Parathyroid adenoma (tissue), 2 donors: ENCODE measurements around the gene ADCK2.
"Not testable (repeated sequence)": the region's sequence is repeated elsewhere in the genome, so short reads cannot be mapped to it uniquely, and the experiment has no call there.

Experiments
- H2AFZ ChIP-seq: fragments of 300-600 bp; sonication (generic); one replicate; pipeline ENCODE4 v1.7.0; 2017; ENCODE audit warnings: antibody characterized with exemption, mild to moderate bottlenecking
- H3K27ac ChIP-seq: fragments of 300-600 bp; sonication (generic); one replicate; pipeline ENCODE4 v1.7.0; 2017
- H3K27me3 ChIP-seq: fragments of 300-600 bp; sonication (generic); one replicate; pipeline ENCODE4 v1.7.0; 2017; ENCODE audit warnings: low read length; ENCODE audit not compliant: control insufficient read depth, insufficient read depth
- H3K36me3 ChIP-seq: fragments of 300-600 bp; sonication (generic); one replicate; pipeline ENCODE4 v1.7.0; 2017; ENCODE audit warnings: low read length; ENCODE audit not compliant: control insufficient read depth, insufficient read depth
- H3K4me1 ChIP-seq: fragments of 300-600 bp; sonication (generic); one replicate; pipeline ENCODE4 v1.7.0; 2017; ENCODE audit warnings: control low read depth
- H3K4me2 ChIP-seq: fragments of 300-600 bp; sonication (generic); one replicate; pipeline ENCODE4 v1.7.0; 2017; ENCODE audit warnings: low read length
- H3K4me3 ChIP-seq: fragments of 300-600 bp; sonication (generic); one replicate; pipeline ENCODE4 v1.7.0; 2017; ENCODE audit warnings: low read depth, low read length
- H3K79me2 ChIP-seq: fragments of 300-600 bp; sonication (generic); one replicate; pipeline ENCODE4 v1.7.0; 2017; ENCODE audit warnings: control low read depth
- H3K9ac ChIP-seq: fragments of 300-600 bp; sonication (generic); one replicate; pipeline ENCODE4 v1.7.0; 2017; ENCODE audit warnings: mild to moderate bottlenecking
- H3K9me3 ChIP-seq: fragments of 300-600 bp; sonication (generic); one replicate; pipeline ENCODE4 v1.7.0; 2017; ENCODE audit warnings: low read length; ENCODE audit not compliant: control insufficient read depth
- TF ChIP-seq, protein P1 (sequence below): fragments of 300-600 bp; sonication (generic); IDR thresholded peaks from one replicate; pipeline ENCODE4 v1.7.0; 2017; ENCODE audit warnings: antibody characterized with exemption, mild to moderate bottlenecking
- donor health status: primary hyperparathyroidism.

Gene ADCK2

DNA sequence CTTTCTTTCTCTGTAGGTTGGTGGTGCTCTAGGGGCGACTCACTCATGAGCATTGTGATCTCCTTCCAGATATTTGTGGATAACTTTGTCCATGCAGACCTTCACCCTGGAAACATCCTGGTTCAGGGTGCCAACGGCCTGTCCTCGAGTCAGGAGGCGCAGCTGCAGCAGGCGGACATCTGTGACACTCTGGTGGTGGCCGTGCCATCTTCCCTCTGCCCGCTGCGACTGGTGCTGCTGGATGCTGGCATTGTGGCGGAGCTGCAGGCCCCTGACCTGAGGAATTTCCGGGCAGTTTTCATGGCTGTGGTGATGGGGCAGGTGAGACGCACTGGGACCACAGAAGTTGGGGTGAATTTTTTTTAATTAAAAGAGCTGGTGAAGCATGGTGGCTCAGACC, 14.2 kb downstream of the ADCK2 start:
- TF ChIP-seq, protein P1, sequence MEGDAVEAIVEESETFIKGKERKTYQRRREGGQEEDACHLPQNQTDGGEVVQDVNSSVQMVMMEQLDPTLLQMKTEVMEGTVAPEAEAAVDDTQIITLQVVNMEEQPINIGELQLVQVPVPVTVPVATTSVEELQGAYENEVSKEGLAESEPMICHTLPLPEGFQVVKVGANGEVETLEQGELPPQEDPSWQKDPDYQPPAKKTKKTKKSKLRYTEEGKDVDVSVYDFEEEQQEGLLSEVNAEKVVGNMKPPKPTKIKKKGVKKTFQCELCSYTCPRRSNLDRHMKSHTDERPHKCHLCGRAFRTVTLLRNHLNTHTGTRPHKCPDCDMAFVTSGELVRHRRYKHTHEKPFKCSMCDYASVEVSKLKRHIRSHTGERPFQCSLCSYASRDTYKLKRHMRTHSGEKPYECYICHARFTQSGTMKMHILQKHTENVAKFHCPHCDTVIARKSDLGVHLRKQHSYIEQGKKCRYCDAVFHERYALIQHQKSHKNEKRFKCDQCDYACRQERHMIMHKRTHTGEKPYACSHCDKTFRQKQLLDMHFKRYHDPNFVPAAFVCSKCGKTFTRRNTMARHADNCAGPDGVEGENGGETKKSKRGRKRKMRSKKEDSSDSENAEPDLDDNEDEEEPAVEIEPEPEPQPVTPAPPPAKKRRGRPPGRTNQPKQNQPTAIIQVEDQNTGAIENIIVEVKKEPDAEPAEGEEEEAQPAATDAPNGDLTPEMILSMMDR = no peak
- H3K4me3 ChIP-seq = no peak overlapping the region
- no peaks in the 10 kb centered on the region for H3K36me3 ChIP-seq
- no peak overlapping the region for H2AFZ ChIP-seq
- no peaks in the 10 kb centered on the region for H3K9me3 ChIP-seq
- H3K27me3 ChIP-seq = no peaks in the 10 kb centered on the region
- H3K79me2 ChIP-seq = no peaks in the 10 kb centered on the region
- H3K4me2 ChIP-seq = no peak overlapping the region
- no peaks in the 10 kb centered on the region for H3K4me1 ChIP-seq
- H3K9ac ChIP-seq = no peak overlapping the region
- H3K27ac ChIP-seq = no peak overlapping the region

DNA sequence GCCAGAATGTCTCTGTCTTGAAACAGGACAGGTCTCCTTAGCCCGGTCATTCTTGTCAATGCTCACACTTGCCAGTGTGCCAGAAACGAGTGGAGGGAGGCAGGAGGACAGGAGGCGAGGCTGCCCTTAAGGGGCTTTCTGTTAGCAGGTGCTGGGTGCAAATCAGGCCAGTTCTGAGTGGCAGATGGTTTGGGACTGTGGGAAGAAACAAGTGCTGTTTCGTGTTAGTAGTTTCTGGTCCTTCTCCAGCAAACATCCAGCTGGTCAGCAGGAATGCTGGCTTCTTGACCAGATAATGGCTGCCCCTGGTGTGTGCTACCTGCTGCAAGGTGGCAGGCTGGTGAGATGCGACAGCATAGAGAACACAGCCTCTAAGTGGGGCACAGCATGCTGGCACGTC, 15.6 kb downstream of the ADCK2 start:
- no peaks in the 10 kb centered on the region for H3K36me3 ChIP-seq
- TF ChIP-seq, protein P1 = no peak
- H2AFZ ChIP-seq = no peak overlapping the region
- no peak overlapping the region for H3K27ac ChIP-seq
- no peaks in the 10 kb centered on the region for H3K79me2 ChIP-seq
- no peak overlapping the region for H3K9ac ChIP-seq
- H3K4me3 ChIP-seq = no peak overlapping the region
- no peak overlapping the region for H3K4me2 ChIP-seq
- H3K27me3 ChIP-seq = no peaks in the 10 kb centered on the region
- no peaks in the 10 kb centered on the region for H3K9me3 ChIP-seq
- no peaks in the 10 kb centered on the region for H3K4me1 ChIP-seq

DNA sequence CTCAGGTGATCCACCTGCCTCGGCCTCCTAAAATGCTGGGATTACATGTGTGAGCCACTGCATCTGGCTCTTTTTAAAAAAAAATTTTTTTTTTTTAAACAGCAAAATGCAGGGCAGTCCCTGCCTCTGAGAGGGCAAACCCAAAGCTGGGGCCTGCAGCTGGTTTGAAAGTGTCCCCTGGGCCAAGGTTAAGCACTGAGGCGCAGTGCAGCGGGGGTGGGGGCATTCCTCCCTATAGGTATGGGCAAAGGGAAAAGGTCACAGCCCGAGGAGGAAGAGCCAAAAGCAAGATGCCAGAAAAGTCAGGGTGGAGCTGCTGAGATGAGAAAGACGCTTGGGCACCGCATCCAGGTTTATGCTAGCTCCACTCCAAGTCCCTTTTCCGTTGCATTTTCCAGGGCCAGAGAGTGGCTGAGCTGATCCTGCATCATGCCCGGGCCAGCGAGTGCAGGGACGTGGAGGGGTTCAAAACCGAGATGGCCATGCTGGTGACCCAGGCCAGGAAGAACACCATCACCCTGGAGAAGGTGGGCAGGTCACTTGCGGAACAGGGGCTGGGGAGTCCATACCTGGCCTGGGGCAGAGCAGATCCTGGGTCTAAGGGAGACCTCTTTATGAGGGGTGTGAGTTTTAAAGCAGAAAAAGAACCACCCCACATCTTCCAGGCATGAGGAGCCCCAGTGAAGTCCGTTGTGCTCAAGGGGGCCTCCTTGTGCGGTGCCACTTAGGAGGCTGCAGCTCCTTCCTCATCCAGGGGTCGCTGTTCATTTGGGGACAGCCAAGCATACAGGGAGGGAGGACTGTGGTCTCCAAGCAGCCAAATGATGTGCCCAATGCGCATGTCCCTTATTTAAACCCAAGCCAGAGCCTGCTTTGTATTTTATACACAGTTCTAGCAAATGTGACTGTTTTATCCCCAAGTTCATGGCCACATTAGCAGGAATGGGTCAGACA, 16.7 kb downstream of the ADCK2 start:
- no peaks in the 10 kb centered on the region for H3K36me3 ChIP-seq
- H3K9me3 ChIP-seq = no peaks in the 10 kb centered on the region
- H2AFZ ChIP-seq = no peak overlapping the region
- no peak overlapping the region for H3K4me3 ChIP-seq
- TF ChIP-seq, protein P1 = no peak
- H3K4me2 ChIP-seq = no peak overlapping the region
- H3K27me3 ChIP-seq = no peaks in the 10 kb centered on the region
- H3K4me1 ChIP-seq = no peaks in the 10 kb centered on the region
- H3K9ac ChIP-seq = no peak overlapping the region
- H3K27ac ChIP-seq = no peak overlapping the region
- no peaks in the 10 kb centered on the region for H3K79me2 ChIP-seq

DNA sequence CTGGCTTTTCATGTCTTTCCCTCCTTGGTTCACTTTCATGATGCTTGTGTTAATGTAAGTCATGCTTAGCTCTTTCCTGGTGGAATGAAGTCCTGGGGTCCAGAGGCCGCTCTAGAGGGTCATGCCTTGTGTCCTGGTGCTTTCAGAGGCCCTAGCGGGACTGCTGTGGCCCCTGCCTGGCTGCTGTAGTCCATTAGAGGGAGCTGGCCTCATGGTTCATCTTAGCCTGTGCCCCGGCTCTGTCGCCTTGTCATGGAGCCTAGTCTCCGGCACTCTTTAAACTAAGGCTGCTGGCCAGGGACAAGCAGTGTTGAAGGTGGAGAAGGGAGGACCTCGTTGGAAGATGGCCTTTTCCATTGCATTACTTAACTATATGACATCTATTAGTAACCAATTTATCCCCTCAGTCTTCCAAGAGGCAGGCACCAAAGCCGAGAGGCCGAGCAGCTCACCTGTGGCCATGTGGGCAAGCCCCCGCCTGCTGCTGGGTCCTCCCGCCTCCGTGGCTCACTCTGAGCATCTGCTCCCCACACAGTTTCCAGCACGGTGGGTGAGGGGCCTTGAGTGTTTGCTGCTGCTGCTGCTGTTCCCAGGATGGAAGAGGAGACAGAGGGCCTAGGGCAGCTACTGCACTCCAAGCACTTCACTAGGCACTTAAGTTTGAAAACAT, 18.8 kb downstream of the ADCK2 start:
- peaks cover 5% of the 10 kb centered on the region for H3K4me1 ChIP-seq
- no peak overlapping the region for H3K4me2 ChIP-seq
- no peak overlapping the region for H2AFZ ChIP-seq
- no peaks in the 10 kb centered on the region for H3K36me3 ChIP-seq
- H3K79me2 ChIP-seq = no peaks in the 10 kb centered on the region
- H3K9ac ChIP-seq = no peak overlapping the region
- H3K27me3 ChIP-seq = no peaks in the 10 kb centered on the region
- no peak overlapping the region for H3K27ac ChIP-seq
- H3K9me3 ChIP-seq = no peaks in the 10 kb centered on the region
- H3K4me3 ChIP-seq = no peak overlapping the region
- TF ChIP-seq, protein P1 = no peak

DNA sequence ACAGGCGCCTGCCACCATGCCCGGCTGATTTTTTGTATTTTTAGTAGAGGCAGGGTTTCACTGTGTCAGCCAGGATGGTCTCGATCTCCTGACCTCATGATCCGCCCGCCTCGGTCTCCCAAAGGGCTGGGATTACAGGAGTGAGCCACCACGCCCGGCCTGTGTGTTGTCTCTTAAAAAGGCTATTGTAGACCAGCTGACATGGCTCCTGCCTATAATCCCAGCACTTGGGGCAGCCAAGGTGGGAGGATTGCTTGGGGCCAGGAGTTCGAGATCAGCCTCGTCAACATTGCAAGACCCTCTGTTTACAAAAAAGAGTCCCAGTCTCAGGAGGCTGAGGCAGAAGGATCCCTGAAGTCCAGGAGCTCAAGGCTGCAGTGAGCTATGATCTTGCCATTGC, 21.1 kb downstream of the ADCK2 start:
- Histone ChIP-seq H3K79me2 (peaks cover 16% of the 10 kb centered on the region), H3K4me1 (peaks cover 11% of the 10 kb centered on the region)
- not testable (repeated sequence) for H3K4me3 ChIP-seq, H3K9ac ChIP-seq, H3K9me3 ChIP-seq, H2AFZ ChIP-seq, H3K4me2 ChIP-seq, H3K36me3 ChIP-seq, H3K27me3 ChIP-seq, H3K27ac ChIP-seq
